ENCODE results near the gene ATF2.
"Not testable (repeated sequence)": the region's sequence is repeated elsewhere in the genome, so short reads cannot be mapped to it uniquely, and the experiment has no call there.

The ATF2 gene

GRCh38 chr2:175166216-175166824 lies 1.7 kb downstream of the ATF2 start:
- ATAC-seq = no peak

DNA sequence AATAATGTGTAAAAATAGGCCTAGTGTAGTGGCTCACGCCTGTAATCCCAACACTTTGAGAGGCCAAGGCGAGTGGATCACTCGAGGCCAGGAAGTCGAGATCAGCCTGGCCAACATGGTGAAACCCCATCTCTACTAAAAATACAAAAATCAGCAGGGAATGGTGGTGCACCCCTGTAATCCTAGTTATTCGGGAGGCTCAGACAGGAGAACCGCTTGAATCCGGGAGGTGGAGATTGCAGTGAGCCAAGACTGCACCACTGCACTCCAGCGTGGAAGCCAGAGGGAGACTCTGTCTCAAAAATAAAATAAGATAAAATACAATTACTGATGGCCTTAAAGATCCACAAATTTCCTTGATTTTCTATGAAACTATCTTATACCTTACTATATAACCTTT lies 3.8 kb downstream of the ATF2 start:
- ATAC-seq = no peak

DNA sequence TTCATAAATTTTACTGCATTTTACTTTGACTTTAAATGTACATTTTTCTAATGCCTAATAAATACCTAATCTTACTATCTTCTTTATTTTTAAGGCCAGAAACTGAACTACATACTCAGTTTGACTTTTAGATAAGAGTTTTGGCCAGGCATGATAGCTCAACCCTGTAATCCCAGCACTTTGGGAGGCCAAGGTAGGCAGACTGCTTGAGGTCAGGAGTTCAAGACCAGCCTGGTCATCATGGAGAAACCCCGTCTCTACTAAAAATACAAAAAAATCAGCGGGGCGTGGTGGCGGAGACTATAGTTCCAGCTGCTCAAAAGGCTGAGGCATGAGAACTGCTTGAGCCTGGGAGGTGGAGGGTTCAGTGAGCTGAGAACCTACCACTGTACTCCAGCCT lies 9.1 kb downstream of the ATF2 start:
- ATAC-seq = no peak

DNA sequence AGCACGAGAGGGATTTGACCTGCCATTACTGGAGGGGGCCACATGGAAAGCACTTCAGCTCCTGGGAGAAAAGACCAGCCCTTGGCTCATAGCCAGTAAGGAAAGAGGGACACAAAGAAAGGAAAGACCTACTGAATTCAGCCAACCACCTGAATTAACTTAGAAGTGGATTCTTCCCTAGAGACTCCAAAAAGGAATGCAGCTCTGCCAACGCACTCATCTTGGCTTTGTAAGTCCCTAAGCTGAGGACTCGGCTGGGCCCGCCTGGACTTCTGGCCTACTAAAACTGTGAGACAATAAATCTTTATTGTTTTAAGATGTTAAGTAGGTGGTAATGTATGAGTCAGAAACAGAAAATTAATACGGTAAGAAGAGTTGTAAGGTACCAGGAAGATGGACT lies 11.5 kb downstream of the ATF2 start:
- ATAC-seq = no peak

- ATAC-seq = peak; percentile 92 to 93
These were observed 13.3 kb downstream of the ATF2 start for GRCh38 chr2:175154661-175155082.

DNA sequence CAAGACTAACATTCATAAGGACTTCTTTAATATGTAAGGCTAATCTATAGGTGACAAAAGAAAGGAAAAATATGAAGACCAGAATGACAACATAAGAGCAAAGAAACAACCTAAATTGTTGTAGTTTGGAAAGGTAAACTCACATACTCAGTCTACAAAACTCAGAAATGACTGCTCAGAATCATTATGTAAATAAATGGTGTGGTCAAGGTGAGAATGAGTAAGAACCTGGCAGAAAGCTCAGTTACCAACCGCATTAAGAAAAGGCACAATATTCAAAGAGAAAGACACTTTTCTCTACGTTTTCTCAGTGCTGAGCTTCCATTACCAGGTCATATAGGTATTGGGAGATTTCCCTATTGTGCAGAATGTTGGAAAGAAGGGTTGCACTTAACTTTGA lies 15.8 kb downstream of the ATF2 start:
- peak; percentile 60 to 74 for ATAC-seq

- no peak for ATAC-seq
These were observed 16.2 kb downstream of the ATF2 start for GRCh38 chr2:175151791-175152190.

GRCh38 chr2:175147186-175147585 lies 20.8 kb downstream of the ATF2 start:
- ATAC-seq = no peak

DNA sequence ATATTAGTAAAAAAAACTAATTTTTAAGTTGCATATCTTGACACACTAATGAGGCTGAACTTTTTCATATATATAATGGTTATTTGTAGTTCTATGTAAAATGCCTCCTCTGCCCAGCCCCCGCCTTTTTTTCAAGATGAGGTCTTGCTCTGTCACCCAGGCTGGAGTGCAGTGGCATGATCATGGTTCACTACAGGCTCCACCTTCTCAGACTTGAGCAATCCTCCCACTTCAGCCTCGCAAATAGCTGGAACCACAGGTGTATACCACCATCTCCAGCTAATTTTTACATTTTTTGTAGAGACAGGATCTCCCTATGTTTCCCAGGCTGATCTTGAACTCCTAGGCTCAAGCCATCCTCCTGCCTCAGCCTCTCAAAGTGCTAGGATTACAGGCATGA lies 24.3 kb downstream of the ATF2 start:
- no peak for ATAC-seq

GRCh38 chr2:175143191-175143590 lies 24.8 kb downstream of the ATF2 start:
- no peak for ATAC-seq

DNA sequence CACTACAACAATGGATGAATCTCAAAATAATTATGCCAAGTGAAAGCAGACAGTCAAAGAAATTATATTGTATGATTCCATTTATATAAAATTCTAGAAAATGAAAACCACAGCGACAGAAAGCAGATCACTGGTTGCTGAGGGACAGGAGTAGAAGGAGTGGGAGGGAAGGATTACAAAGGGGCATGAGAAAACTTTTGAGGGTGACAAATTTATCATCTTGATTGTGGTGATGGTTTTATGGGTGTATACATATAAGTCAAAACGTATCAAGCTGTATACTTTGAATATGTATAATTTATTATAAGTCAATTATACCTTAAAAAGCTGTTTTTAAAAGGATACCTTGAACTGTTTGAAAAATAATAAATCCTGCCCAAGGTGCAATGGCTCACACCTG lies 27.7 kb downstream of the ATF2 start:
- ATAC-seq = no peak

DNA sequence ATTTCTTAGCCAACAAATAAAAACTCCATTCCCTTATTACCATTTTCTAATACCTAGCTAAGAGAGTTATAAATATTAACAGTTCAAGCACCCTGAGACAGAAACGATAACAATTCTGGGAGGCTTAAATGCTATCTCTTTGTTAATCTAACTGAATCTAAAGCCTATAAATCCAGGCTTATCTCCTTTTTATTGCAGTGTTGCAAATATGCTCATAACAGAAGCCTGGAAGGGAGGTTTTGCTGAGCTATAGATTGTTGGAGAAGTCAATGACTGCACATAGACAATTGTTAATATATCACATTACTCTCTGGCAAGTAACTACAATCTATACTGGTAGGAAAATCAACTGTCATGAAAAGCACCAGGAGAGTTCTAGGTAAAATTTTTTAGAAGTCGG lies 30.2 kb downstream of the ATF2 start:
- no peak for ATAC-seq

DNA sequence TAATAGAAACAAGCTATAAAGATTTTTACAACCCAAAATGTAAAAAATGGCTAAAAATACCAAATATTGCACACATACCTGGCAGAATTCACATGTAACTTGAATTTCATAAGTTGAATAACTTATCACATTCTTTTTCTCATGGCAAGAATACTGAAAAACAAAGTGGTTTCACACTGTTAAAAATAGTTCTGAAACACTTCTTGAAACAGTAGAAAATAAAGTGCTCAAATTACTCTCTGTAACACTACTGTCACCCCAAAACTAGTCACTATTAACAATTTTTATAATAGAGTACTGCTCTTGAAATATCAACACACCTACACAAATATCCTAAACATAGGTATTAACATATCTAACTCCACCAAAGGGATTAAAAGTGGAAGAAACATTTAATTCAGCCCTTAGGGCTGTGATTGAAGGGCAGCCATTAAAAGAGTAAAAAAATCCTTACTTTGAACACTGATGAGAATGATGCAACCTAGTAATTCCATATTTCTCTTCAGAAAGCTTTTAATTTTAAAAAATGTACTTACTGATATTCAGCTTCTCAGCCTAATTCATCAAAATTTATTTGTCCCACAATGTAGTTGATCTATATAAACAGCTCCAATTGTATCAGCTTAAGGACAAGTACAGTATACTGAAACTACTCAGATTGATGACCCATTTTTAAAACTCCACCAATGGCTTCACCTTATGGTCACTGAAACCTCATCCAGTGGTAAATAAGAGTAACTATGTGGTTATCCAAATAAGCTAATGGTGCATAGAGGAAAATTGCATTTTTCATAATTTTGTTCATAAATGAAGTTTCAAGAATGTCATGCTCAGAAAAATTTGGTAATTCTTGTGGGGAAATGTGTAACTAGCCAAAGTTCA lies 31.4 kb downstream of the ATF2 start:
- no peak for ATAC-seq

- no peak for ATAC-seq
These were observed 32.1 kb downstream of the ATF2 start for GRCh38 chr2:175135862-175136261.

DNA sequence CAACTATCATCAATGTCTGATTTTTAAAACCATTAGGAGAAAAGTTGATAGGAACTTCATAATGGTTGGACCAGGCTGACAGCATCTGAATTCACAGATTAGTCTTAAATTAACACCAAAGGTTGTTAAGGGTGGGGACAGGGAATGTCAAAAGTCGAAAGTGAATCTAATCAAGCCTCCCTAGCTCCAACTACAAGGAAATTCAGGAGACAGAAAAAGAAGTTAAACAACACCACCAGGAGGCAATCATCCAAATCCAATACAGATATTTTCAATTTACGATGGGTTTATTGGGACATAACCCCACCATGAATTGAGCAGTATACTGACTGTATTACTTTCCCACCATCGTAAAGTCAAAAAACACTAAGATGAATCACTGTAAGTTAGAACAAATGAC lies 32.8 kb downstream of the ATF2 start:
- no peak for ATAC-seq

DNA sequence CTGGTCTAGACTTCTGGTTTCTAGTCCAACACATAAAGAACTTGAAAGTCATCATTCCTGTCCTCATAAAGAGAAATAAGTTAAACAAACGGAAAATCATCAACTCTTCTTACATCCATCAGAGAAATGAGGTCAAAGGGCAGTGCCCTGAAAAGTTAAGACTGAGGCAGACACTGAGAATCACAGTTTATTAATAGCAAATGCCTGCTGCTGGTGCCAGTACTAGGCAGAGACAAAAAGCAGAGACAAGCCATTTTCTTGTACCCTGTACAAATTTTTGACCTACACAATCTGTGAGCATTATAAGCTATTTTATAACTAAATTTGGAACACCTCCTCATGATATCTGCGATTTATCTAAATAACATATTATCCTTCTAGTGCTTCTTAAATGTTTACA lies 36.8 kb downstream of the ATF2 start:
- ATAC-seq = no peak

GRCh38 chr2:175126661-175127060 lies 41.3 kb downstream of the ATF2 start:
- no peak for ATAC-seq

DNA sequence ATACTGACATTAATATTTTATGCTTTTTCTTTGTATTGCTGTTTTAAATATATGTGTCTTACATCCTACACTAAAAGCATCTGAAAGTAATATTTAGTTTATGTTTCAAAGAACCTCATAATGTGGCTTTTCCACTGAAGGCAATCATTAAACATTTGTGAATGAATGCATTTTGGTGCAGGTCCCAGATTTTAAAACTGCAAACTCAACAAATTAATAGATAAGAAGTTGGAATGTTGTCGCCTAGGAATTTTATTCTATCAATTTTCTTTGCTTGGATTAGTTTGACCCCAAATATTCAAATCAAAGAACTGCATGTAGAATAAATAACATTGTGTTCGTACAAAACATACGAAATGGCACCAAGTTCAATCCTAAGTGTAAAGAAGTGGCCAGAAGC lies 44.7 kb downstream of the ATF2 start:
- no peak for ATAC-seq

- ATAC-seq = peak in 1 of 2 donors; percentile 63
These were observed 56.8 kb downstream of the ATF2 start for GRCh38 chr2:175111200-175111657.

DNA sequence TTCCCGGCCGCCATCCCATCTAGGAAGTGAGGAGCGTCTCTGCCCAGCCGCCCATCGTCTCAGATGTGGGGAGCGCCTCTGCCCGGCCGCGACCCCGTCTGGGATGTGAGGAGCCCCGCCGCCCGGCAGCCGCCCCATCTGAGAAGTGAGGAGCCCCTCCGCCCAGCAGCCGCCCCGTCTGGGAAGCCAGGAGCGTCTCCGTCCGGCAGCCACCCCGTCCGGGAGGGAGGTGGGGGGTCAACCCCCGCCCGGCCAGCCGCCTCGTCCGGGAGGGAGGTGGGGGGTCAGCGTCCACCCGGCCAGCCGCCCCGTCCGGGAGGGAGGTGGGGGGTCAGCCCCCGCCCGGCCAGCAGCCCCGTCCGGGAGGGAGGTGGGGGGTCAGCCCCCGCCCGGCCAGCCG lies 59.9 kb downstream of the ATF2 start:
- ATAC-seq = not testable (repeated sequence)

DNA sequence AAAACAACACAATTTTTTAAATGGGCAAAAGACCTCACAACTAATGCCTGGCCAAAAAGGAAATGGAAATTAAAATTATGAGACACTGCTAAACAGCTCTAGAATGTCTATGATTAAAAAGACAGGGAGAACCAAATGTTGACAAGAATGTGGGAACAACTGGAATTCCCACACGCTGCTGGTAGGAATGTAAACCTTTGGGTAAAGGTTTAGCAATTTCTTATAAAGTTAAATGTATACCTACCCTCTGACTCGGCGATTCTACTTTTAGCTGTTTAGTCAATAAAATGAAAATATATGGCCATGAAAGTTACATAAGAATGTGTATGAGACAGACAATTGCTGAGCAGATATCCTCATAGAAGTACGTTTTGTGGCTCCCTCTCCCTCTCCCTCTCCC lies 60.9 kb downstream of the ATF2 start:
- ATAC-seq = no peak

DNA sequence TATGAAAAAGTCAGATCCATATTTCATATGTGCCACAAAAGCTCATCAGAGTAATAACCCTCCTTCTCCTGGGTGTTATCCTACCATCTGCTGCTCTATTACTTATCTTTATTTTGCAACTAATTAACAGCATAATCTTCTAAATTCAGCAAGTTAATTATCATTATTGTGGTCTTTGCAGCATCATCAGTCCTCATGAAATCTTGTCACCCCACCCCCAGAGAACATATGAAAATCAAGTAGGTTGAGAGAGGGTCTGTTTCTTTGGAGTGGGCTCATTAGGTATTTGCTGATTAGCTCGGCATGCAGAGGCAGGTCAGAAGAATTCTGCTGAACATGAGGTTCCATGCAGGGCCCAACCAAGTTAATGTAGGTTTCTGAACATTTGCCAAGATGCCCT lies 64.8 kb downstream of the ATF2 start:
- no peak for ATAC-seq

DNA sequence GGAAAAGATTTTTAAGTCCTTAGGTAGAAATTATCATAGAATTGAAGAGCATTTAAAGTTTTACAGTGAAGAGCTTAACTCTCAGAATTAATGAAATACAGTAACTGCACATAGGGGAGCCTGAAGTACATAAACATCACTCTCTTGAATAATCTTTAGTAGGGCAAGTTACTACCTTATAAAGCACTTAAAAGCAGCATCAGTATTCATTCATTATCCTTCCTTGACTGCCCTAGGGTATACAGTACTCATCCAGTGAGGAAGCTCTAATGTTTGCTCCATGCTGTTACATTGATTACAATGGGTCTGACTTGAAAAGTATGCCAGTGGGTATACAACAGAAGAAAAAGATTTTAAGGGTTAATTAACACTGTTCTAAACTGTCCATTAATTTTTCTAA lies 66.5 kb downstream of the ATF2 start:
- ATAC-seq = no peak

DNA sequence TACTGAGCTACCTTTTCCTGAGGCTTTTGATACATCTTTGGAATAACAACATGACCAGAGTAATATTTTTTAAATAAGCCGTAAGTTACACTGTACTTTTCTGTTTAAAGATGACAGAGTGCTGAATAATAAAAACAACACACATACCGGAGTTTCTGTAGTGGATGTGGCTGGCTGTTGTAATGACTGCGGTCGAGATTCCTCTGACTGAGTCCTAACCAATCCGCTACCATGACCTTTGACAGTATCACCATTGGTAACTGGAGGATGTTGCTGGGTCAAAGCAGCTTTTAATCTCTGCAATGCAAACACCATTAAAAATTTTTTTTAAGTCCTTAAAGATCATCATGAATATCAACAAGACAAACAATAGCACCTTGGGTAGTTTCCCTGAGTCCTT lies 70.7 kb downstream of the ATF2 start:
- no peak for ATAC-seq

Measured in activated CD4-positive, CD25-positive, alpha-beta regulatory T cell treated with anti-CD3 and anti-CD28 coated beads, Interleukin-2, amount 50 U/mL, for 24 hours (primary cell).